HG03064 (cell line): ENCODE measurements around the gene FAM174B.

Experiments
- ATAC-seq: cut with Tn5 transposase; IDR thresholded peaks from one replicate; pipeline ENCODE4 v1.9.1; 2021; ENCODE audit warnings: low read depth; ENCODE audit not compliant: unreplicated experiment

Gene FAM174B

GRCh38 chr15:92665100-92665555 lies 9.6 kb upstream of the FAM174B start:
- ATAC-seq = no peak

GRCh38 chr15:92664178-92664900 lies 8.8 kb upstream of the FAM174B start:
- no peak for ATAC-seq

GRCh38 chr15:92663250-92663951 lies 7.8 kb upstream of the FAM174B start:
- no peak for ATAC-seq

GRCh38 chr15:92662762-92663161 lies 7.2 kb upstream of the FAM174B start:
- no peak for ATAC-seq

GRCh38 chr15:92661956-92662355 lies 6.4 kb upstream of the FAM174B start:
- ATAC-seq = no peak

GRCh38 chr15:92661069-92661468 lies 5.5 kb upstream of the FAM174B start:
- ATAC-seq = no peak

GRCh38 chr15:92657486-92657885 lies 1.9 kb upstream of the FAM174B start:
- ATAC-seq = no peak

GRCh38 chr15:92656089-92656488 lies 514 bp upstream of the FAM174B start:
- no peak for ATAC-seq

- no peak for ATAC-seq
These were observed 913 bp downstream of the FAM174B start for GRCh38 chr15:92654662-92655061.

GRCh38 chr15:92653836-92654539 lies 1.6 kb downstream of the FAM174B start:
- ATAC-seq = no peak

GRCh38 chr15:92653366-92653765 lies 2.2 kb downstream of the FAM174B start:
- ATAC-seq = no peak

GRCh38 chr15:92652576-92652966 lies 3.0 kb downstream of the FAM174B start:
- no peak for ATAC-seq

GRCh38 chr15:92651877-92652575 lies 3.5 kb downstream of the FAM174B start:
- ATAC-seq = no peak

- ATAC-seq = no peak
These were observed 4.6 kb downstream of the FAM174B start for GRCh38 chr15:92650966-92651365.

GRCh38 chr15:92650256-92650655 lies 5.3 kb downstream of the FAM174B start:
- no peak for ATAC-seq

GRCh38 chr15:92648190-92648875 lies 7.2 kb downstream of the FAM174B start:
- ATAC-seq = no peak

- no peak for ATAC-seq
These were observed 8.0 kb downstream of the FAM174B start for GRCh38 chr15:92647467-92648163.

- no peak for ATAC-seq
These were observed 9.4 kb downstream of the FAM174B start for GRCh38 chr15:92646216-92646615.

GRCh38 chr15:92645731-92646130 lies 9.8 kb downstream of the FAM174B start:
- no peak for ATAC-seq
